Measurements from ENCODE around the gene STPG2.

Gene STPG2

DNA sequence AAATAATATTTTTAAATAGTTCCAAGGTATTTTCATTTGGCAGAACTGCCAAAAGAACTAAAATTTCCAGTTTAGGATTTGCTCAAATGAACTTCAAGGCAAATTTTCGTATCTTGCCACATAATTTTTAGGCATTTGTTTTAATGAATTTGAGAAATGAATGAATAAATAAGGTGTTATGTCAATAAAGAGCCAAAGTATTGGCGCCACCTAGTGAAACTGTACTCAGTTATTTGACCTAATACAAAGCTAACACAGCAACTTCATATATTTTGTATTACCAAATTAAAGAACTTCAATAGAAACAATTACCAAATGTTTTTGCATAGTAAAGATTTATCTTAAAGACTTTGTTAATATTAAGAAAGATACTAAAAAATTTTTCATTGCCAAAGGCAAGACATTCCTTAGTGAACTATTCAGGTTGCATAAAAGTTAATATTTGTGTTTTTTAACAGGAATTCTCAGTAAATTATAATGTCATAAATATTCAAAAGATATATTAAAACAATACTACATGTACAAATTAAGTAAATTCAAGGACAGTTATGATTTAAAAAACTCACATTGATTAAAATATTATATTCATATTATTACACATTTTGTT is 50.3 kb downstream of the STPG2 start:
- peak; percentile 12 for DNase-seq

DNA sequence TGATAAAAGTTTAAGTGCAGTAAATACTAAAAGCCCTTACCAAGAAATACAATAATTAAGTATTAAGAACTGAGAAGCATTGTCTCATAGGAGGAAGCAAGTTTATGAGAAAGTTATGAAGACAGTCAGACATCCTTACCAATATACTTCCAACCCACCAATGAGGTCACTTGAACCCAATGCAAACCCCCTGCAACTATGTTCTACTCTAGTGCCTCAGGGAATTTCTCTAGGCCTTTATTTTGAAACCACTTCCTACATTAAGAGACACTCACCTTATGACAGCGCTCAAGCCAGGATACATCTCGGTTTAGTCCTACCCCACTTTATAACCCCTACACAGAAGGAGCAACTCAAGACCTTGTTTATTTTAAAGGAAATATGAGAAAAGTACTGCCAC is 61.3 kb downstream of the STPG2 start:
- no peak for DNase-seq

DNA sequence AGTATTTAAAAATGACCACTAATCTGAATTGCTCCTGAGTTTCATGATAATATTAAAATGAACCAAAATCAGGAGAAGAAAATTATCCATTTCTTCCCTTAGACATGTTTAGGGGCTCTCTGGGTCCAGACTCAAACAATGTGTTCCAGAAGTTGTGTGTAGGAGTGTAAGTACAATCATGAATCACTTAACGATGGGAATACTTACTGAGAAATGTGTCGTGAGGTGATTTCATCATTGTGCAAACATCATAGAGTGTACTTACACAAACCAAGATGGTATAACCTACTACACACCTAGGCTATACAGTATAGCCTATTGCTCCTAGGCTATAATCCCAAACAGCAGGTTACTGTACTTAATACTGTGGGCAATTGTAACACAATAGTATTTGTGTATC is 74.8 kb downstream of the STPG2 start:
- no peak for DNase-seq

GRCh38 chr4:98055800-98056501 is 87.3 kb downstream of the STPG2 start:
- DNase-seq, result no peak

DNA sequence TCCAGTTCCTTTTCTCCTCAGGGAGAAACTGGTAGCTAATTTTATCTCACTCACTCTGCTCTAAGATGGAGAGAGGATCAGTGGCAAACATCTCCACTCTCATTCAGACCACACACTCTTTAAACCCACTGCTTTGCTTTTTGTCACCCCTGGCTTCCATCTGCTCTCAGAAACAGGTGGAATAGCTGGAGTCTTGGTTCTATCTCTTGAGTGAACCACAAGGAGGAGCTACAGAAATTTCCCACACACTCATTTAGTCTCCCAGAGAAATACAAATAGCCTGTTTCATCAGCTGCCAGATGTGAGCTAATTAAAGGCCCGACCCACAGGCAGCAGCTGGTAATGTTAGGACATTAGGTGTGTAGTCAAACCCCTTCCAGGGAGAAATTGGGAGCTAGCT is 96.6 kb downstream of the STPG2 start:
- DNase-seq, result no peak

DNA sequence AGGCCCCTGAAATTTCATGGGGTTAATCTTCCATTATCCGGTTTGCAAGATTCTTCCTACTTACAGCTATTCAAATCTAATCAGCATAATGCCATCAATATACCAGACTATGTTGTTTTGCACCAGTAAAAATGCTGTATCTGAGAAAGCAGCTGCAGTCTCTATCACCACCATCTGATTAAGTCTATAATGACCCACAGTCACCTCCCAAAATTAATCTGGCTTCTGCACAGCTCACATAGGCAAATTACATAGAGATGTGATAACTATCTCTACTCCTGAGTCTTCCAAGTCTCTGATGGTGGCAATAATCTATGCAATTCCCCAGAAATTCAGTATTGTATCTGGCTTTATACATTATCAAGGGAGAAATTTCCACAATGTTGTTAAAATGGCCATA is 113.2 kb downstream of the STPG2 start:
- DNase-seq, result no peak

GRCh38 chr4:98027827-98028226 is 115.4 kb downstream of the STPG2 start:
- no peak for DNase-seq

- DNase-seq, result no peak
Observed at GRCh38 chr4:98026362-98026761, 116.9 kb downstream of the STPG2 start.

- no peak for DNase-seq
Observed at GRCh38 chr4:98006814-98007412, 136.4 kb downstream of the STPG2 start.

GRCh38 chr4:98006060-98006459 is 137.2 kb downstream of the STPG2 start:
- no peak for DNase-seq

- no peak for DNase-seq
Observed at GRCh38 chr4:98000940-98001339, 142.3 kb downstream of the STPG2 start.

GRCh38 chr4:97998203-97998602 is 145.1 kb downstream of the STPG2 start:
- DNase-seq, result no peak

- DNase-seq, result no peak
Observed at GRCh38 chr4:97994765-97995465, 148.4 kb downstream of the STPG2 start.

GRCh38 chr4:97990409-97990808 is 152.9 kb downstream of the STPG2 start:
- DNase-seq, result no peak

DNA sequence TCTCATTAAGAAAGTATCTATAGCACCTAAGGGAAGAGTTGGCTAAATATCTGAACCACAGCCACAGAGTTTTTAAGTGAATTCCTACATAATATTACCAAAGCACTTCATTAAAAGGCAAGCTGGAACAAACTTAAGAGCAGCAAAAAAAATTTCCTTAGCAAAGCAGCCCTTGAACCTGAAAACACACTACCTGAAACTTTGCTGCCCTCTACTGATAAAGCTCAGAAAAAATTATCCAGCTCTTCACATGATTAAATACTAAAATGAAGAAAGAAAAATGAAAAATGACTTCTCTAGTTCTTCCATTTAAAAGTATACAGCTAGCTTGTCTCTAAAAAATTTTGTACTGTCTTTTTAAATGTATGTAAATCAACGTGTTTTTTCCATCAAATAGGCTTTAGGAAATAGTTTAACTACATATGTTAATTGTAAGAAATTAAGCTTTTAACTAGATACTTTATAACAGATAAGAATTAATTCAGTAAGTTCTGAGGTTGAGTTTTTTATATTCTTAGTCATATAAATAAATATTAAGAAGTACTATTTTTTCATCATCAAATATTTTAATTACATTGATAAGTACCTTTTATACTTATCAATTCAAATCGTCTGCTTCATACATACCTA is 156.1 kb downstream of the STPG2 start:
- DNase-seq, result peak; percentile 13

DNA sequence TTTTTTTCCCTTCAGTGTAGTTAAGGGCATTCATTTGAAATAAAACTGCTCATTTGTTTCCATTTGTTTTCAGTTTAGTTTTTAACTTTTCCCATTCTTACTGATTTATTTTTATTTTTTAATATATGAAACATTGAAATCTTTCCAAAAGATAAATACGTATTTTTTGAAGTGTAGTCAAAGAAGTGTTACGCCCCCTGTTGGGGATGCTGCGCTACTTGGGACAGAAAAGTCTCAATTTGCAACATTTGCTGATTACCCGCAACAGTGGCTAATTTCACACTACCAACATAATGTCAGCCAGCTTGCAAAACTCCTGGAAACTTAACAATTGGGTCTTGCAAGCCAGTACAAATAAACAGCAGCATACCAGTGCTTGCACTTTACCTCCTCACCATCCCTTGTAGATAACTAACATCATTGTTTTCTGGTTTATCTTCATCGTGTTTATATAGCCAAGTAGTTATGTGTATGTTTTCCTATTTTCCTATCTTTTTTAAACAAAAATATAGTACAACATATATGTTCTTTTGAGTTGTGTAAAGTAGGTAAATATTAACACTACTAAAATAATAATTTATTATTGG is 158.6 kb downstream of the STPG2 start:
- DNase-seq, result no peak

- no peak for DNase-seq
Observed at GRCh38 chr4:97978791-97979488, 164.3 kb downstream of the STPG2 start.

DNA sequence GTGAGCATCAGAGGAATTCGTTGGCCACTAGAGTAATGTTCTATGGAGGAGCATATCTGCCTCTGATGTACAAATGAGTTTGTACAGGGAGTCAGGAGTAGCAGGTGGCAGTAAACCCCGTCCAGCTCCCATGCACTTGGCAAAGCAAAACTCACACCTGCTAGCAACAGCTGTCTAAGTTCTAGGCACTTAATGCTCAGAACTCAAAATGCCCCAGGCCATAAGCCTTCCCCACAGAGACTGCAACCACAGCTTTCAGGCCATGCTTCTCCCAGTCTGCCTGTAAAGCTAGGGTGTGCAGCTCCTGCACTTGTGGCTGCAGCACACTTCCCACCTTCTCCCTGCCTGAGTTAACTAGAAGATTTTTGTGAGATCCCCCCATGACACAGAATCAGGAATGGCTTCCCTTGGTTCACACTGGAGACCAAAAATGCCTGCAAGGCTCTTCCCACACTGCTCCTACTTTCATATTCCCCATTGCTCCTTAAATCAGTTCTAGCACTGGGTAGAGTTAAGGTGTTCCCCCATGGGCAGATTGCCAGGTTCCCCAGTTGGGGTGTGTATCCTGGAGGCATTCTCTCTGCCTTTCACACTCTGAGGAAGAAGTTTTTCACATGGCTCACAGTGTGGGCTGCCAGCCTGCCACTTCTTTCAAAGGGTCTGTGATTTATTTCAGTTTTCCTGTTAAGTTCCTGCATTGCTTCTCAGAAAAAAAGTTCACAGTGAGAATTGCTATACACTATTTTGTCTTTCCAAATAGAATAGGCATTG is 189.9 kb downstream of the STPG2 start:
- DNase-seq, result peak; percentile 51

DNA sequence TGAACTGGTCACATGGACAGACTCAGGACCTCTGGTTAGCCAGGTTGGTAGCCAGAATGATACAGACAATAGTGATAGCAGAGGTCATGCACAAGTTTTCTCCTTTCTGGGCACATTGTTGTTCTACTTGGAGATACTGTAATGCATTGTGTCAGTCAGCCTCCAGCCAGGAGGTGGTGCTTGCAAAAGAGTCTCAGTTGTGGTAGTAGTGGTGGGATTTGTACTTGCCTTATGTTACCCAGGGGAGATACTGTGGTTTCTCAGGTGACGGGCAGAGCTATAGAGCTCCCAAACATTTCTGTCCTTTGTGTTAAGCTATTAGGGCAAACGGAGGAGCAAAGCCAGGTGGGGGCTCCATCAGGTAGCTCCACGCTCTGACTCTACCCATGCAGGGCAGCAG is 190.5 kb downstream of the STPG2 start:
- DNase-seq, result no peak

- DNase-seq, result no peak
Observed at GRCh38 chr4:97950836-97951235, 192.4 kb downstream of the STPG2 start.

- no peak for DNase-seq
Observed at GRCh38 chr4:97942951-97943350, 200.3 kb downstream of the STPG2 start.

- no peak for DNase-seq
Observed at GRCh38 chr4:97942137-97942536, 201.1 kb downstream of the STPG2 start.

Measured in NCI-H345 (cell line).